Sigmoid colon (tissue), 7 donors: ENCODE data around the gene ANKS1A. TPM values are rescaled to one million over a fixed set of nuclear protein-coding genes. Genes with fewer than 3 reads are reported as not detected.
"Not testable (repeated sequence)": the region's sequence is repeated elsewhere in the genome, so short reads cannot be mapped to it uniquely, and the experiment has no call there.

ENCODE experiments used
- DNase-seq: peaks from one replicate; pipeline ENCODE4 v3.0.0-alpha.2; 2019
- H3K27ac ChIP-seq, 4 donors: fragments of 200-600 bp; sonication (generic); one replicate each; pipeline ENCODE4 v1.5.1; 2016 to 2019; ENCODE audit warnings: mild to moderate bottlenecking in 1 of 4
- H3K27me3 ChIP-seq, 3 donors: fragments of 200-600 bp; sonication (generic); one replicate each; pipeline ENCODE4 v1.5.1; 2019; ENCODE audit warnings: mild to moderate bottlenecking in 1 of 3
- H3K36me3 ChIP-seq, 4 donors: fragments of 200-600 bp; sonication (generic); one replicate each; pipeline ENCODE4 v1.5.1; 2016 to 2019
- H3K4me1 ChIP-seq, 4 donors: fragments of 200-600 bp; sonication (generic); one replicate each; pipeline ENCODE4 v1.5.1; 2017 to 2019
- H3K4me3 ChIP-seq, 4 donors: fragments of 200-600 bp; sonication (generic); one replicate each; pipeline ENCODE4 v1.5.1; 2017 to 2019; ENCODE audit warnings: mild to moderate bottlenecking in 2 of 4, moderate library complexity in 1 of 4
- H3K9me3 ChIP-seq, 4 donors: fragments of 200-600 bp in 3 of 4; sonication (generic) in 3 of 4; one replicate each; pipeline versions ENCODE4 v1.5.1 to v1.6.1; 2013 to 2019
- EP300 ChIP-seq, 4 donors: sonication (generic); formaldehyde crosslinking; IDR thresholded peaks; one replicate each; pipeline ENCODE4 v1.6.1; 2017; ENCODE audit warnings: antibody characterized with exemption in 4 of 4
- POLR2A ChIP-seq, 2 donors: fragments of 450-650 bp; IDR thresholded peaks; one replicate each; pipeline ENCODE4 v1.6.1; 2016; ENCODE audit warnings: antibody characterized with exemption in 2 of 2, mild to moderate bottlenecking in 2 of 2, moderate library complexity in 2 of 2
- POLR2AphosphoS5 ChIP-seq, 4 donors: sonication (generic); formaldehyde crosslinking; IDR thresholded peaks; one replicate each; pipeline ENCODE4 v1.6.1; 2017; ENCODE audit warnings: antibody characterized with exemption in 4 of 4
- WGBS, 2 donors: extraction: QIAGEN DNeasy Blood & Tissue Kit; methylation state at CpG; one replicate each; pipeline ENCODE4 v1.1.7; 2013; 5-methylcytosine and 5-hydroxymethylcytosine counted together
- intact Hi-C: fragments of 100-400 bp; cut with DNase I; formaldehyde crosslinking; loops from one replicate; pipeline ENCODE4 v1.15.1; 2023
- polyA plus RNA-seq, 3 donors: library from polyadenylated mRNA; stranded (reverse); fragments of 200-250 nt; gene quantifications; one replicate each; pipeline ENCODE4 v1.2.3, GENCODE V29; 2013
- total RNA-seq, 4 donors: library from RNA; depleted of rRNA; stranded (reverse); fragments of >200 nt; gene quantifications; one replicate each; pipeline ENCODE4 v1.1.0, GENCODE V29; 2016
- TF ChIP-seq, protein P1 (sequence below), 4 experiments: fragments of 450-650 bp in 3 of 4; fragments of 200-600 bp in 1 of 4; IDR thresholded peaks; one replicate each; pipeline ENCODE4 v1.5.1; 2016 to 2019; ENCODE audit warnings: antibody characterized with exemption in 4 of 4, mild to moderate bottlenecking in 3 of 4, moderate library complexity in 2 of 4
- donor health status: healthy with polysubstance abuse.
- donor health status: Bipolar disorder and iron deficiency.
- donor health status: healthy.

ANKS1A gene
- total and polyA plus RNA-seq, 7 donors, result 9.0 to 60.1 (median 37.8) TPM

DNA sequence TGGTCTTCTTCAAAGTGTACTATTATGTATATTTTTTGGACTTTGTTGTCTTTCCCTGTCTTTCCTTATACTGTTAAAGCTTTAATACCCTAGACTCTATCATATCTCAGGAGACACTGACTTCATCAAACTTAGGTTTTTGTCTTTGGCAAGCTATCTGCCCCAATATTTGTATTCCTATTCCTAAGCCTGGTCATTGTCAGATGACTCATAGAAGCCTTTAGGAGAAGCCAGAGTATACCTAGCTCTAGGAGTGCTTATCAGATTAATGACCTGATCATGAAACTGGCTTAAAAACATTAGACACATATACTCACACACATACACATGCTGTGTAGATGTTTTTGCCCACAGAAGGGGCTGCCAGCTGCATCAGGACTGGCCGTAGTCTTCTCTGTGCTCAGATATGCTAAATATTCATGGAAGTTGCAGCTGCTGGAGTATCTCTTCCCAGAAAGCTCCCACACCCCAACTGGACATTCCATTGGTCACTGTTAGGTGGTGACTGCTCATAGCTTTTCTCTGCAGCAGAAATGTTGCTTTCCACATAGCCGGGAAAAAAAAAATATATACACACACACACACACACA lies 102.0 kb downstream of the ANKS1A start:
- Histone ChIP-seq H3K36me3 (peaks cover 0 to 46% (median 2%) of the 10 kb centered on the region in 4 donors), H3K27ac (peak overlapping the region; percentile 23 to 67 (median 47)), H3K4me3 (no peak overlapping the region), H3K4me1 (peaks cover 0 to 28% (median 16%) of the 10 kb centered on the region in 4 donors), H3K9me3 (no peaks in the 10 kb centered on the region), H3K27me3 (no peaks in the 10 kb centered on the region)
- 84 to 93% methylated on average over 2 of the region's 2 CpGs for WGBS, 2 donors
- TF ChIP-seq, protein P1, sequence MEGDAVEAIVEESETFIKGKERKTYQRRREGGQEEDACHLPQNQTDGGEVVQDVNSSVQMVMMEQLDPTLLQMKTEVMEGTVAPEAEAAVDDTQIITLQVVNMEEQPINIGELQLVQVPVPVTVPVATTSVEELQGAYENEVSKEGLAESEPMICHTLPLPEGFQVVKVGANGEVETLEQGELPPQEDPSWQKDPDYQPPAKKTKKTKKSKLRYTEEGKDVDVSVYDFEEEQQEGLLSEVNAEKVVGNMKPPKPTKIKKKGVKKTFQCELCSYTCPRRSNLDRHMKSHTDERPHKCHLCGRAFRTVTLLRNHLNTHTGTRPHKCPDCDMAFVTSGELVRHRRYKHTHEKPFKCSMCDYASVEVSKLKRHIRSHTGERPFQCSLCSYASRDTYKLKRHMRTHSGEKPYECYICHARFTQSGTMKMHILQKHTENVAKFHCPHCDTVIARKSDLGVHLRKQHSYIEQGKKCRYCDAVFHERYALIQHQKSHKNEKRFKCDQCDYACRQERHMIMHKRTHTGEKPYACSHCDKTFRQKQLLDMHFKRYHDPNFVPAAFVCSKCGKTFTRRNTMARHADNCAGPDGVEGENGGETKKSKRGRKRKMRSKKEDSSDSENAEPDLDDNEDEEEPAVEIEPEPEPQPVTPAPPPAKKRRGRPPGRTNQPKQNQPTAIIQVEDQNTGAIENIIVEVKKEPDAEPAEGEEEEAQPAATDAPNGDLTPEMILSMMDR (IDR thresholded peaks at IDR 0.05), result no peak
- TF ChIP-seq POLR2AphosphoS5 (IDR thresholded peaks at IDR 0.05), result no peak
- no peak for TF ChIP-seq EP300 (IDR thresholded peaks at IDR 0.05)
- no peak for TF ChIP-seq POLR2A (IDR thresholded peaks at IDR 0.05)
- DNase-seq, result no peak
- intact Hi-C loops, result no loop called here

DNA sequence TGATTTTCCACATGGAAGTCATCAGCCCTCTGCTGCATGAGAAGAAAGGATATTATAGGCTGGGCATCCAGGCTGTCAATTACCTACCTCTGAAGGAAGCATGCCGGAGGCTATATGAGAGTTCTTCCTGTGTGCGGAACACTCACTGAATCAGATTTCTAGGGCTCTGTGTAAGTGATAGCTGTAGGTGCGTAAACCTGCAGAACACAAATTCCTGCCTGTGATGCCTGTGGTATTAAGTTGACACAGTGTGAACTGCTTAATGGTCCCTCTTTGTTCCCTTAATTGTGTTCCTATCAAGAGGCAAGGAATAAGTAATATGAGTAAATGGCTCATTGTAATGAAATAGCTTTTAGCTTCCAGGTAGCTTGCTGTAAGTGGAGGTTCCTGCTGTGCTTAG lies 103.3 kb downstream of the ANKS1A start:
- intact Hi-C loops, result no loop called here
- 97 to 99% methylated on average over 3 of the region's 3 CpGs for WGBS, 2 donors
- H3K27me3 ChIP-seq, result no peaks in the 10 kb centered on the region
- peaks cover 0 to 41% (median 2%) of the 10 kb centered on the region in 4 donors for H3K36me3 ChIP-seq
- H3K4me3 ChIP-seq, result no peak overlapping the region
- DNase-seq, result no peak
- TF ChIP-seq, protein P1 (IDR thresholded peaks at IDR 0.05), result no peak
- TF ChIP-seq POLR2AphosphoS5 (IDR thresholded peaks at IDR 0.05), result no peak
- TF ChIP-seq POLR2A (IDR thresholded peaks at IDR 0.05), result no peak
- TF ChIP-seq EP300 (IDR thresholded peaks at IDR 0.05), result no peak
- H3K4me1 ChIP-seq, result peaks cover 0 to 20% (median 10%) of the 10 kb centered on the region in 4 donors
- H3K9me3 ChIP-seq, result no peaks in the 10 kb centered on the region
- no peak overlapping the region for H3K27ac ChIP-seq

DNA sequence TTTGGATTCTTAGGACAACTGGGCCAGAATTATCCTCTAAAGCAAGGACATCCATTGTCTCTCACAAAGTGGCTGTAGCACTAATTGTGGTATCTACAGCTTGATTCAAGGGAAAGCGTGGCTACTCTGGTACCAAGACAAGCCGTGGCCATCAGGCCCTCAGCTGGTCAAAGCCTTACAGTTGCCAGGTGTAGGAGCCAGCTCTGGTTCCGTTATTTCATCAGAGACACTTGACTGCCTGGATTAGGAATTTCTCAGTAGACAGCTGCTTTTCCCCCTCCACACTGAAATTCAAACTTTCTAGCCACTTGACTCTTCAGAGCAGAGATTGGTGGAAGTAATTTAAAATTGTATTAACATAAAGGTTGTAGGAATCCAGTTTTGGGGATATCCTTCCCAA lies 104.2 kb downstream of the ANKS1A start:
- intact Hi-C loops, result no loop called here
- TF ChIP-seq, protein P1 (IDR thresholded peaks at IDR 0.05), result no peak
- TF ChIP-seq POLR2A (IDR thresholded peaks at IDR 0.05) (no peak), POLR2AphosphoS5 (IDR thresholded peaks at IDR 0.05) (no peak), EP300 (IDR thresholded peaks at IDR 0.05) (no peak)
- Histone ChIP-seq H3K4me3 (no peak overlapping the region), H3K9me3 (no peaks in the 10 kb centered on the region), H3K27me3 (no peaks in the 10 kb centered on the region), H3K27ac (no peak overlapping the region), H3K4me1 (peaks cover 0 to 16% (median 10%) of the 10 kb centered on the region in 4 donors), H3K36me3 (peaks cover 0 to 41% (median 2%) of the 10 kb centered on the region in 4 donors)
- WGBS, 2 donors, result 94 to 96% methylated on average over 3 of the region's 3 CpGs
- DNase-seq, result no peak

DNA sequence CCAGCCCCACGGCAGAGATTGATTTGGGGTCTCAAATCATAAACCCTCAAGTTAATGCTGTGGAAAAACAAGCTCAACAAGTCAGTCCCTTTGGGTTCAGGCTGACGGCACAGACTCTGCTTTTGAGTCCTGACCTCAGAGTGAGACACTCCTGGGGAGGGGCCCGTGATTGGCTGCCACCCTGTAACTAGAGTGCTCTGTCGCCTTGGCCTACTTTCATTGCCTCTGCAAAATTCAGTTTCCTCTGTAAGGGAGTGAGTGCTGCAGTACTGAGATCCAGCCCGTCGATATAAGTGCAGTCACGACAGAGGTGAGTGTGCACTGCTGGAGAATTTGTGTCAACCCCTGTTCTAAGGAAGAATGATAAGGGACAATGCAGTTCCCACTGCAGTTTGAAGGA lies 105.6 kb downstream of the ANKS1A start:
- TF ChIP-seq POLR2AphosphoS5 (IDR thresholded peaks at IDR 0.05) (no peak), POLR2A (IDR thresholded peaks at IDR 0.05) (no peak), EP300 (IDR thresholded peaks at IDR 0.05) (no peak)
- TF ChIP-seq, protein P1 (IDR thresholded peaks at IDR 0.05), result no peak
- Histone ChIP-seq H3K4me3 (no peak overlapping the region), H3K27me3 (no peaks in the 10 kb centered on the region), H3K9me3 (no peaks in the 10 kb centered on the region), H3K4me1 (peaks cover 0 to 16% (median 10%) of the 10 kb centered on the region in 4 donors), H3K27ac (no peak overlapping the region), H3K36me3 (peaks cover 0 to 43% (median 2%) of the 10 kb centered on the region in 4 donors)
- 90 to 91% methylated on average over 7 of the region's 7 CpGs for WGBS, 2 donors
- no peak for DNase-seq
- intact Hi-C loops, result no loop called here

DNA sequence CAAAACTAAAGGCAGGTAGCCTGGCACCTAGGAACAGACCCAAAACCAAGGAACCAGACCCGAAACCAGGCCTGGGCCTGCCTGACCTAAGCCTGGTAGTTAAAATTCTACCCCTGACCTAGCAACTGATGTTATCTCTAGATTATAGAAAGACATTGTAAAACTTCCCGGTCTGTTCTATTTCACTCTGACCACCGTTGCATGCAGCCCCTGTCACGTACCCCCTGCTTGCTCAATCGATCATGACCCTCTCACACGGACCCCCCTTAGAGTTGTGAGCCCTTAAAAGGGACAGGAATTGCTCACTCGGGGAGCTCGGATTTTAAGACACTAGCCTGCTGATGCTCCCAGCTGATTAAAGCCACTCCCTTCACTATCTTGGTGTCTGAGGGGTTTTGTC lies 109.4 kb downstream of the ANKS1A start:
- DNase-seq, intact Hi-C loops: not testable (repeated sequence)

DNA sequence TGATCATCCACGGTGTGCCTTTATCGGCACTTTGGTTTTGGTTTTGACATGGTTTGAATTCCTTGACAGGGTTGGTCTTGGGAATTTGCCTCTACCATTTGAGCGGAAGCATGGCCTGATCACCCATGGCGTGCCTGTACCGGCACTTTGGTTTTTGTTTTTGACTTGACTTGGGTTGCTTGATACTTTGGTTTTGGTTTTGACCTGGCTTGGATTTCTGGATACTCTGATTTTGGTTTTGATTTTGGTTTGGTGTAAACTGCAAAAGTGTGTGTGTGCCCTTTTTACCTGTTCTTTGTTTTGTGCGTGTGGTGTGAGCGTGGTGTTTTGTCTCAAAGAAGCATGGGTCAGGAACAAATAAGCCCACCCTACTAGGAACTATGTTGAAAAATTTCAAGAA lies 110.1 kb downstream of the ANKS1A start:
- intact Hi-C loops, DNase-seq, H3K4me3 ChIP-seq, H3K27me3 ChIP-seq, H3K9me3 ChIP-seq, H3K27ac ChIP-seq, H3K4me1 ChIP-seq: not testable (repeated sequence)
- WGBS, 2 donors, result 93 to 98% methylated on average over 7 of the region's 7 CpGs
- H3K36me3 ChIP-seq, result peaks cover 0 to 38% (median 2%) of the 10 kb centered on the region in 4 donors

More for the DNA sequence above, 109.4 kb downstream of the ANKS1A start:
- not testable (repeated sequence) for H3K4me1 ChIP-seq, H3K9me3 ChIP-seq, H3K4me3 ChIP-seq, H3K27ac ChIP-seq, H3K27me3 ChIP-seq
- peaks cover 0 to 42% (median 2%) of the 10 kb centered on the region in 4 donors for H3K36me3 ChIP-seq
- 93 to 95% methylated on average over 8 of the region's 8 CpGs for WGBS, 2 donors

DNA sequence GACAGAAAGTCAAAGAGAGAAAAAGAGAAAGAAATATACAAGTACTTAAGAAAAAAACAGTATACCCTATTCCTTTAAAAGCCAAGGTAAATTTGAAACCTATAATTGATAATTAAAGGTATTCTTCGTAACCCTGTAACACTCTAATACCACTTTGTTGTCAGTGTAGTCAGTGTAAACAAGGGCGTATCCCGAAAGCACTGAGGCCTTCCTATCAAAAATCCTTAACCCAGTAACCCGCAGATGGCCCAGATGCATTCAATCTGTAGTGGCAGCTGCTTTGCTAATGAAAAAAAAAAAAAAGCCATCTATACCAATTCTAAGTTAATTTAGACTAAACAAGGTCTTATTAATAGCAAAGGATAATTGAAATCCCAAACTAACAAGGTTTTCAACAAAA lies 110.9 kb downstream of the ANKS1A start:
- WGBS, 2 donors, result 70 to 87% methylated on average over 4 of the region's 4 CpGs
- H3K27me3 ChIP-seq, H3K27ac ChIP-seq, intact Hi-C loops, H3K4me3 ChIP-seq, H3K9me3 ChIP-seq, H3K4me1 ChIP-seq, DNase-seq: not testable (repeated sequence)
- H3K36me3 ChIP-seq, result peaks cover 0 to 30% (median 0%) of the 10 kb centered on the region in 4 donors

DNA sequence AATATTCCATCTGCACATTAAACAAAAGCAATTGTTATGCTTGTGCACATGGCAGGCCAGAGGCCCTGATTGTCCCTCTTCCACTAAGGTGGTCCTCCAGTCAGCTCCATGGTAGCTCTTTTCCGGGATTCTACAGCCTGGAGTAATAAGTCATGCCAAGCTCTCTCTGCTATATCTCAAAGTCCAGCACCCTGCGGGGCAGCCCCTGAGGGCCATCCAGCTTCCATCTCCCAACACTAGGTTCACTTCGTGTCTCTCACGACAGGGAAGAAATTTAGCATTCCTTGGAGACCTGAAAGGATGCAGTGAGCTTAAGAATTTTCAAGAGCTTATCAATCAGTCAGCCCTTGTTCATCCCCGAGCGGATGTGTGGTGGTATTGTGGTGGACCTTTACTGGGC lies 112.3 kb downstream of the ANKS1A start:
- H3K9me3 ChIP-seq, H3K4me3 ChIP-seq, H3K27ac ChIP-seq, intact Hi-C loops, DNase-seq, H3K4me1 ChIP-seq, H3K27me3 ChIP-seq: not testable (repeated sequence)
- 93 to 96% methylated on average over 6 of the region's 6 CpGs for WGBS, 2 donors
- H3K36me3 ChIP-seq, result peaks cover 0 to 20% (median 0%) of the 10 kb centered on the region in 4 donors
